HepG2 (cell line): Measurements from ENCODE around the gene NDFIP2. TPM values are rescaled to one million over a fixed set of nuclear protein-coding genes. Genes with fewer than 3 reads are reported as not detected.

Experiments
- AGO2 ChIP-seq: fragments of 200-400 bp; formaldehyde crosslinking; optimal IDR thresholded peaks from 2 replicates; pipeline ENCODE3; 2017; ENCODE audit warnings: mild to moderate bottlenecking, low read depth, low read length, moderate library complexity
- ARNTL ChIP-seq: sonication (generic); formaldehyde crosslinking; IDR thresholded peaks from 2 replicates; pipeline ENCODE4 v1.4.0; 2020; ENCODE audit warnings: mild to moderate bottlenecking, missing genetic modification reagents
- ATF1 ChIP-seq: IDR thresholded peaks from 2 replicates; pipeline ENCODE4 v1.6.1; 2016; ENCODE audit warnings: mild to moderate bottlenecking, control low read depth
- CEBPB ChIP-seq: IDR thresholded peaks from 2 replicates; pipeline ENCODE4 v1.6.1; 2011; ENCODE audit warnings: low read depth, low read length, improper control_type of control experiment, borderline replicate concordance
- CENPX ChIP-seq: sonication (generic); formaldehyde crosslinking; IDR thresholded peaks from 2 replicates; pipeline ENCODE4 v1.9.0; 2021; ENCODE audit warnings: mild to moderate bottlenecking, missing genetic modification reagents, moderate library complexity
- DBP ChIP-seq: sonication (generic); formaldehyde crosslinking; IDR thresholded peaks from 2 replicates; pipeline ENCODE4 v1.4.0; 2020; ENCODE audit warnings: missing genetic modification reagents; ENCODE audit errors: not compliant biosample characterization
- FOXA3 ChIP-seq: IDR thresholded peaks from 2 replicates; pipeline ENCODE4 v1.6.1; 2016; ENCODE audit warnings: missing genetic modification reagents, missing compliant biosample characterization
- GATA4 ChIP-seq: sonication (generic); IDR thresholded peaks from 2 replicates; pipeline ENCODE4 v1.6.1; 2016; ENCODE audit warnings: antibody characterized with exemption, low read depth, borderline replicate concordance
- MAX ChIP-seq: IDR thresholded peaks from 2 replicates; pipeline ENCODE4 v1.6.1; 2012; ENCODE audit warnings: inconsistent platforms
- MED13 ChIP-seq: sonication (generic); formaldehyde crosslinking; IDR thresholded peaks from 2 replicates; pipeline ENCODE4 v1.5.0; 2020; ENCODE audit warnings: missing genetic modification reagents
- MXD1 ChIP-seq: sonication (generic); formaldehyde crosslinking; IDR thresholded peaks from 2 replicates; pipeline ENCODE4 v1.4.0; 2020; ENCODE audit warnings: mild to moderate bottlenecking, missing genetic modification reagents
- RNF2 ChIP-seq: fragments of 450-650 bp; conservative IDR thresholded peaks from 2 replicates; pipeline ENCODE4 v1.6.1; 2016; ENCODE audit warnings: low read depth
- SALL1 ChIP-seq: sonication (generic); formaldehyde crosslinking; IDR thresholded peaks from 2 replicates; pipeline ENCODE4 v1.8.0; 2022; ENCODE audit warnings: mild to moderate bottlenecking, missing genetic modification reagents
- SP1 ChIP-seq, 2 experiments: fragments of 450-650 bp in 1 of 2; sonication (generic) in 1 of 2; formaldehyde crosslinking in 1 of 2; IDR thresholded peaks; 2 replicates each; pipeline versions ENCODE4 v1.4.0 to v1.6.1; 2016 to 2020; ENCODE audit warnings: missing genetic modification reagents in 1 of 2
- SPEN ChIP-seq: sonication (generic); formaldehyde crosslinking; IDR thresholded peaks from 2 replicates; pipeline ENCODE4 v1.5.1; 2020; ENCODE audit warnings: low read depth, mild to moderate bottlenecking, missing genetic modification reagents
- SRF ChIP-seq: IDR thresholded peaks from 2 replicates; pipeline ENCODE4 v1.6.1; 2011; ENCODE audit warnings: mild to moderate bottlenecking, low read depth, low read length, moderate library complexity
- STAT5B ChIP-seq: sonication (generic); formaldehyde crosslinking; IDR thresholded peaks from 2 replicates; pipeline ENCODE4 v1.4.0; 2020; ENCODE audit warnings: missing genetic modification reagents
- TEF ChIP-seq: sonication (generic); formaldehyde crosslinking; IDR thresholded peaks from 2 replicates; pipeline ENCODE4 v1.5.0; 2020; ENCODE audit warnings: missing genetic modification reagents
- TFDP1 ChIP-seq: IDR thresholded peaks from 2 replicates; pipeline ENCODE4 v1.6.1; 2016; ENCODE audit warnings: missing compliant biosample characterization, missing genetic modification reagents, borderline replicate concordance
- TIGD3 ChIP-seq: sonication (generic); formaldehyde crosslinking; IDR thresholded peaks from 2 replicates; pipeline ENCODE4 v1.5.1; 2020; ENCODE audit warnings: mild to moderate bottlenecking, missing genetic modification reagents, borderline replicate concordance
- ZFYVE20 ChIP-seq: sonication (generic); formaldehyde crosslinking; IDR thresholded peaks from 2 replicates; pipeline ENCODE4 v1.8.0; 2023; ENCODE audit warnings: low read depth, mild to moderate bottlenecking, moderate library complexity, missing genetic modification reagents, borderline replicate concordance
- ZMYM4 ChIP-seq: sonication (generic); formaldehyde crosslinking; IDR thresholded peaks from 2 replicates; pipeline ENCODE4 v1.8.1; 2023; ENCODE audit warnings: mild to moderate bottlenecking, missing genetic modification reagents
- ZNF20 ChIP-seq: sonication (generic); formaldehyde crosslinking; IDR thresholded peaks from 2 replicates; pipeline ENCODE4 v1.4.0; 2020; ENCODE audit warnings: mild to moderate bottlenecking, moderate library complexity, missing genetic modification reagents
- ZNF24 ChIP-seq: fragments of 450-650 bp; IDR thresholded peaks from 2 replicates; pipeline ENCODE4 v1.6.1; 2017; ENCODE audit warnings: antibody characterized with exemption, mild to moderate bottlenecking
- ZNF350 ChIP-seq: sonication (generic); formaldehyde crosslinking; IDR thresholded peaks from 2 replicates; pipeline ENCODE4 v1.4.0; 2020; ENCODE audit warnings: mild to moderate bottlenecking, low read depth, missing genetic modification reagents, borderline replicate concordance
- polyA plus RNA-seq, 8 experiments: library from polyadenylated mRNA; depleted of rRNA in 3 of 8; stranded (reverse) in 7 of 8; unstranded in 1 of 8; fragments of >200 nt; fragmentation: Illumina TruSeq in 4 of 8; extraction: Trizol in 4 of 8; gene quantifications; 2 replicates each; pipeline versions ENCODE4 v1.2.1 to v1.2.3, GENCODE V29; 2011 to 2016; ENCODE audit warnings: low read depth in 4 of 8, missing spikeins in 1 of 8, mixed read lengths in 1 of 8; ENCODE audit not compliant: insufficient read depth in 1 of 8
- total RNA-seq, 5 experiments: library from RNA; depleted of rRNA; stranded (reverse); fragments of >200 nt; fragmentation: Illumina TruSeq; extraction: Trizol; gene quantifications; 2 replicates each; pipeline ENCODE4 v1.2.3, GENCODE V29; 2016; ENCODE audit warnings: low read depth in 1 of 5

Gene NDFIP2
- total and polyA plus RNA-seq, 2 of the 13 experiments (the other 11 are each of a cell fraction or from before 2014, with no cell fraction given), result 23.2 to 32.0 TPM

- TF ChIP-seq ZNF20 (CRISPR knock-in tag), result no peak
- TF ChIP-seq TFDP1 (CRISPR knock-in tag), result peak; percentile 55; the same call in 1 of the 2 replicates
- TF ChIP-seq MXD1 (CRISPR knock-in tag), result peak; percentile 81
- no peak for TF ChIP-seq CENPX (CRISPR knock-in tag)
- TF ChIP-seq SALL1 (CRISPR knock-in tag), result peak; percentile 79
- TF ChIP-seq MED13 (CRISPR knock-in tag), result peak; percentile 28; the same call in 1 of the 2 replicates
- no peak for TF ChIP-seq TEF (CRISPR knock-in tag)
- no peak; the same call in none of the 2 replicates for TF ChIP-seq FOXA3 (CRISPR knock-in tag)
- TF ChIP-seq SRF, result no peak
- no peak for TF ChIP-seq TIGD3 (CRISPR knock-in tag)
- no peak; the same call in 1 of the 2 replicates for TF ChIP-seq GATA4
- TF ChIP-seq ZMYM4, result peak; percentile 93
- TF ChIP-seq MAX, result peak; percentile 57
- peak; percentile 69 for TF ChIP-seq SPEN
- no peak for TF ChIP-seq ATF1 (CRISPR knock-in tag)
- TF ChIP-seq ZFYVE20 (CRISPR knock-in tag), result no peak
- peak; percentile 75; the same call in 1 of the 2 replicates for TF ChIP-seq RNF2
- TF ChIP-seq STAT5B (CRISPR knock-in tag), result no peak
- TF ChIP-seq ARNTL (CRISPR knock-in tag), result 0 out of 2 replicates have a peak, but pooled peaks have one; percentile 29
- TF ChIP-seq SP1 (IDR thresholded peaks at IDR 0.05), result no peak
- peak; percentile 17; the same call in 1 of the 2 replicates for TF ChIP-seq SP1 (CRISPR knock-in tag; IDR thresholded peaks at IDR 0.05)
- TF ChIP-seq CEBPB, result no peak
- no peak for TF ChIP-seq ZNF24
- peak; percentile 87; the same call in 1 of the 2 replicates for TF ChIP-seq ZNF350 (CRISPR knock-in tag)
- TF ChIP-seq AGO2, result no peak
- no peak for TF ChIP-seq DBP (CRISPR knock-in tag)
Observed at GRCh38 chr13:79480954-79481684, at the start of gene NDFIP2 (continued).
